Dendritic cell treated with granulocyte-macrophage colony-stimulating factor and Interleukin-4, amounts not matched to agents 40 ng/mL and 50 ng/mL, for 4 days (primary cell): ENCODE measurements around the gene EMSY.

ENCODE experiments used
- H3K27ac Mint-ChIP-seq: one replicate; pipeline ENCODE4 v1.8.0; 2022; ENCODE audit warnings: mild to moderate bottlenecking, mixed read lengths
- H3K27me3 Mint-ChIP-seq: one replicate; pipeline ENCODE4 v1.8.0; 2022; ENCODE audit warnings: mild to moderate bottlenecking, mixed read lengths
- H3K36me3 Mint-ChIP-seq: one replicate; pipeline ENCODE4 v1.8.0; 2022; ENCODE audit warnings: low read depth, mixed read lengths
- H3K4me1 Mint-ChIP-seq: one replicate; pipeline ENCODE4 v1.8.0; 2022; ENCODE audit warnings: low read depth, mixed read lengths
- H3K4me3 Mint-ChIP-seq: one replicate; pipeline ENCODE4 v1.8.0; 2022; ENCODE audit warnings: mild to moderate bottlenecking, moderate library complexity, mixed read lengths
- H3K9me3 Mint-ChIP-seq: one replicate; pipeline ENCODE4 v1.8.0; 2022; ENCODE audit warnings: mixed read lengths
- intact Hi-C: fragments of 100-400 bp; cut with micrococcal nuclease; formaldehyde crosslinking; loops from one replicate; pipeline ENCODE4 v1.15.0; 2022

The EMSY gene

DNA sequence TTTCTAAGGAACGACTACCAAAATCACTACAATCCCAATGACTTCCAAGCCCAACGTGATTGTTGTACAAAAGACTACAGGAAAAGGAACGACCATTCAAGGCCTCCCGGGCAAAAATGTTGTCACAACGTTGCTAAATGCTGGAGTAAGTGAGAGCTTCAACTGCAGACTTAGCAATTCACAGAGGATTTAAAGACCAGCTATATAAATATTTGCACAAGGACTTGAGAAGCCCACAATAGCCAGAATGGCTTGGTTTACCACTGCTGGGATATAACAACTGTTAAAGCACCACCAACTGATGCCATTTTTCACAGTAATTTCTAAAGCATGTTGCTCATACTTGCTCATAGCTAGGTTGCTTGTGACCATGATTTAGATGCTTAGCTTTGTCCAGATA, 78.3 kb downstream of the EMSY start:
- H3K27me3 Mint-ChIP-seq = no peaks in the 10 kb centered on the region

DNA sequence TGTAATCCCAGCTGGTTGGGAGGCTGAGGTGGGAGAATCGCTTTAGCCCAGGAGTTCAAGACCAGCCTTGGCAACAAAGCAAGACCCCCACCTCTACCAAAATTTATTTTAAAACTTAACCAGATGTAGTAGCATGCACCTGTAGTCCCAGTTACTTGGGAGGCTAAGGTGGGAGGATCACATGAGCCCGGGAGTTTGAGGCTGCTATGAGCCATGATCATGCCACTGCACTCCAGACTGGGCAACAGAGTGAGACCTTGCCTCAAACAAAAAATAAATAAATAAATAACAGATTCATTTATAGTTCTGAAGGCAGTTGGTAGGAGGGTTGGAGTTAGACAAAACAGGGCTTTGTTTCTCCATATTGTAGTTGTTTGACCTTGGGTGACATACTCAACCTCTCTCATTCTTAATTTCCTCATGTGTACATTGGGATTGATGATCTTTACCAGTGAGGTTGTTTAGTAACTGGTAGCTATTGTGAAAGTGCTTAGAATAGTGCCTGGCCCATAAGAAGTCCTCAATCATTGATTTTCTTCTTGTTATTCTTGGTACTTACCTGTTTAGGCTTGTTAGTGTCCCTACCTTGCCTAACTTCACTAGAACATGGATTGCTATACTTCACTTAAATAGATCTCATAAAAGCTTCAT, 79.1 kb downstream of the EMSY start:
- Mint-ChIP-seq H3K36me3 (peaks cover 53% of the 10 kb centered on the region), H3K4me3 (no peak overlapping the region), H3K9me3 (no peaks in the 10 kb centered on the region), H3K4me1 (no peaks in the 10 kb centered on the region), H3K27ac (no peak overlapping the region), H3K27me3 (no peaks in the 10 kb centered on the region)
- intact Hi-C loops = no loop called here

More for the DNA sequence above, 78.3 kb downstream of the EMSY start:
- Mint-ChIP-seq H3K4me1 (no peaks in the 10 kb centered on the region), H3K27ac (no peak overlapping the region), H3K4me3 (no peak overlapping the region), H3K36me3 (peaks cover 47% of the 10 kb centered on the region), H3K9me3 (no peaks in the 10 kb centered on the region)
- intact Hi-C loops = no loop called here

DNA sequence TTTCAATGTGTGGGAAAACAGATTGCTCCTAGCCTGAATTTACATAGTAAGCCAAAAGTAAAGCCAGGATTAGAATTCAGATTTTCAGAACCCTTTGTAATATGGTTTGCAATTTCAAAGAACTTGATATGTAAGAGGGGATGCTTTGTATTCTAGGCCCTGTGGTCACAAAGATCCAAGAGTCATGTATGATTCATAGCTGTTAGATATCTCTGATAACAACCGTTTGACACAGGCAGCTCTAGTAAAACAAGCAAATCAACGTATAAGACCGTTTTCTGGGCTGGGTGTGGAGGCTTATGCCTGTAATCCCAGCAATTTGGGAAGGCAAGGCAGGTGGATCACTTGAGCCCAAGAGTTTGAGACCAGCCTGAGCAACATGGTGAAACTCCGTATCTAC, 79.6 kb downstream of the EMSY start:
- Mint-ChIP-seq H3K4me3 (no peak overlapping the region), H3K27ac (no peak overlapping the region), H3K4me1 (no peaks in the 10 kb centered on the region), H3K36me3 (peaks cover 53% of the 10 kb centered on the region), H3K27me3 (no peaks in the 10 kb centered on the region), H3K9me3 (no peaks in the 10 kb centered on the region)
- intact Hi-C loops = no loop called here

DNA sequence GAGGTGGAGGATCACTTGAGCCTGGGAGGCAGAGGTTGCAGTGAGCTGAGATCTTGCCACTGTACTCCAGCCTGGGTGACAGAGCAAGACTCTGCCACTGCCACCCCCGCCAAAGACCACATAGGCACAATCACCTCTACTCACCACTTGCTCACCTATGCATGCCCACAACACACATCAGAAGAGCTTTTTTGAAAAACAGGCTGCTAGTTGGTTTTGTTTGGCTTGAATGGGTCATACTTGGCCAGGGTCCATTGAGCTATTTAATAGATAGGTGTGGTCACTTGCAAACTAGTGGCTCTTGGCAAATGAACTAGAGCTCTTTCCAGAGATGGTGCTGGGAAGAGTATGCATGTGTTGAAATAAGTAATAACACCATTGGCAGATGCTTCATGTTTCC, 80.1 kb downstream of the EMSY start:
- no peaks in the 10 kb centered on the region for H3K4me1 Mint-ChIP-seq
- intact Hi-C loops = no loop called here

DNA sequence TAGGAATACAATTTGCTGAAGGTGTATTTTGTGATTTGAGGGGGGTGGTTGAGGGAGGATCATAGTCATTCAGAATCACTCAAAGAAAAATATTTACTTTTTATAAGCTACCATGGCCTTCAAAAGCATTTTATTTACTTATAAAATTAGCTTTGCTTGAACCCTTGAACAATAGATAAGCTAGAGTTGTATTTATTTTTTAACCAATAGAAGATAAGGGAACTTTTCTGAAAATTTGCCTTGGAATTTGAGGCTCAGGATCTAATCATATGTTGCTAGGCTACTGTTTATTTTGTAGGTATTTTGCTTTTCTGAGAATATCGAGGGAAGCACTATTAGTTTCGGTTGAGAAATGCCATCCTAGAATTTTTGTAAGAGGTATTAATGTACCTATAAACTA, 82.1 kb downstream of the EMSY start:
- H3K4me3 Mint-ChIP-seq = no peak overlapping the region
- no peaks in the 10 kb centered on the region for H3K4me1 Mint-ChIP-seq
- H3K36me3 Mint-ChIP-seq = peaks cover 65% of the 10 kb centered on the region
- no peak overlapping the region for H3K27ac Mint-ChIP-seq
- intact Hi-C loops = no loop called here
- no peaks in the 10 kb centered on the region for H3K9me3 Mint-ChIP-seq
- H3K27me3 Mint-ChIP-seq = no peaks in the 10 kb centered on the region

More for the DNA sequence above, 80.1 kb downstream of the EMSY start:
- Mint-ChIP-seq H3K9me3 (no peaks in the 10 kb centered on the region), H3K27me3 (no peaks in the 10 kb centered on the region), H3K27ac (no peak overlapping the region), H3K4me3 (no peak overlapping the region), H3K36me3 (peaks cover 57% of the 10 kb centered on the region)

DNA sequence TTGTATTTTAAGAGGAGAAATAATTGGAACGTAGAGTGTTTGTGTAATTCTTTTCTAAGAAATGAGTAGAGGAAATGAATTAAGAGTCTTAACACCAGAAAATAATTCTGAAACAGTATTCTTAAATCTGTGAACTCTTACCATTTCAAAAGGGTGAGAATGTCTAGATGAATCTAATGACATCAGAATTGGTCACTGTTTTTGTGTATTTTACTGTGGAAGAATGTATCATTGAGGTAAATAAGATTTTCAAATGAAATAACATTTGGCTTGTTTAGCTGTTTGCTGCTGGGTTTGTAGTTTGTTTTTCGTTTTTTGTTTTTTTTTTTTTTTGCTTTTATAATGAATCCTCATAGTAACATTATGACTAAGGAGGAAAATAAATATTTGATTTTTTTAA, 97.6 kb downstream of the EMSY start:
- H3K27ac Mint-ChIP-seq = no peak overlapping the region

DNA sequence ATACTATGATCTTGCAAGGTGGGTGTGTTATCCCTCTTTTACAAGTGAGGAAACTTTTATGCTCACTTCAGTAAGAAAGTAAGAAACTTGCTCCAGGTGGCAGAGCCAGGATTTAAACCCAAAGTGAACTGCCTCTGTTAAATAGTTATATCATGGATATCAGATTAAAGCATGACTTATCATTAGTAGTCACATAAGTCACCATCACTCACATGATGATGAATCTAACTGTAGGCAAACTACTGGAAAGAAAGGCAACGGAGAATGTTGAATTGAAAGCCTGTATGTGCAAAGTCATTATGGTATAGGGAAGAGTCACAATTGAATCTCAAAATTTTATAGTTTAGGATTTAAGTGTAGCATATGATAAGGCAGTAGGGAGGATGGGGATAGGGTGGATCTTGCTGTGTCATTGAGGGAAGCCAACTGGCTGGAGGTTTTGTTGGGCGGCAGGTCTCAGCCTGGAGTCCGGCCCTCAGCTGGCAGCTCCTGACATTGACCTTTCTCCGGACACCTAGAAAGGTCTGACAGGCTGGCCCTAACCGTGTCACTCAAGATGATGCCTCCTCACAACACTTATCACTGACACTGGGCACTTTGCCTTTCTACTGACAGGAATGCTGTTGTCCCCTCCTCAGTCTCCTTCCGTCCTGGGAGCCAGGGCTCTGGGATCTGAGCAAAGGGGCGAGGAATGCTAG, 98.3 kb downstream of the EMSY start:
- H3K4me3 Mint-ChIP-seq = no peak overlapping the region
- H3K4me1 Mint-ChIP-seq = no peaks in the 10 kb centered on the region
- no peaks in the 10 kb centered on the region for H3K9me3 Mint-ChIP-seq
- no peak overlapping the region for H3K27ac Mint-ChIP-seq
- H3K27me3 Mint-ChIP-seq = no peaks in the 10 kb centered on the region
- peaks cover 60% of the 10 kb centered on the region for H3K36me3 Mint-ChIP-seq
- intact Hi-C loops = no loop called here

More for the DNA sequence above, 97.6 kb downstream of the EMSY start:
- Mint-ChIP-seq H3K9me3 (no peaks in the 10 kb centered on the region), H3K4me1 (no peaks in the 10 kb centered on the region), H3K4me3 (no peak overlapping the region), H3K36me3 (peaks cover 67% of the 10 kb centered on the region), H3K27me3 (no peaks in the 10 kb centered on the region)
- intact Hi-C loops = no loop called here

DNA sequence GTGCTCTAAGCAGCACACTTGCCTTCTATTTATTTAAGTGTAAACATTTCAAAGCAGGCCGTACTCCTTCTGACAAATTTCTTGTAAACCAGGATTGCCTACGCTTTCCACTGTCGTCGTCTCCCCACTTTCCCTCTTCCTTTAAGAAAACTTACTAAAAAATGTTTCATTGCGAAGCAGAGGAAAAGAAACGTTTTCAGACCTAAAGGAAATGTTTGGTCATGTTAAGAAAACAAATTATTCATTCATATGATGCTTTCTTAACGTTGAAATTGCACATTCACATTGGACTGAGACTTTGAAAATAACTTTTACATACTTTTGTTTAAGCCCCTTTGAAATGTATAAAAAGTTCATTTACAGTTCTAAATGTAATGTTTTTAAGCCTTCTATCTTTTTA, 106.0 kb downstream of the EMSY start:
- intact Hi-C loops = loop anchor here (5.0 kb wide), 1 partner anchor 132 kb away; no protein-coding TSS in a partner anchor
- no peaks in the 10 kb centered on the region for H3K4me1 Mint-ChIP-seq
- no peak overlapping the region for H3K27ac Mint-ChIP-seq

DNA sequence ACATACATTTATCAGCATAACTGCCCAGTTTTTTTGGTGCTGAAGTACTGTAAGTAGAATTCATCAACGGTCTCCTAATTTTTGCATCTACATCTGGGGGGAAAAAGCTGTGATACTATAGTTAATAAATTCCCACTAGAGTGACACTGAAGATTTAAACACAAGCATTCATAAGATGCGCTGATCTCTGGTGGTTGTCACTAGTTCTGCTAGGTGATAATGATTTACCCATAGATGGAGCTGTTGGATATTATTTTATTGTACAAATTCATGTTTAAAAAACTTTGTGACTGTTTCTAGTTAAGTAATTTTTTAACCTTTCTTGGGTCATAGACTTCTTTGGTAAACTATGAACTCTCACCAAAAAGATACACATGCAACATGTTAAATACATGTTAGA, 106.6 kb downstream of the EMSY start:
- intact Hi-C loops = loop anchor here (5.0 kb wide), 1 partner anchor 131 kb away; no protein-coding TSS in a partner anchor
- Mint-ChIP-seq H3K27me3 (no peaks in the 10 kb centered on the region), H3K4me1 (no peaks in the 10 kb centered on the region)

More for the DNA sequence above, 106.0 kb downstream of the EMSY start:
- no peaks in the 10 kb centered on the region for H3K9me3 Mint-ChIP-seq
- no peaks in the 10 kb centered on the region for H3K27me3 Mint-ChIP-seq
- no peak overlapping the region for H3K4me3 Mint-ChIP-seq
- peaks cover 30% of the 10 kb centered on the region for H3K36me3 Mint-ChIP-seq

DNA sequence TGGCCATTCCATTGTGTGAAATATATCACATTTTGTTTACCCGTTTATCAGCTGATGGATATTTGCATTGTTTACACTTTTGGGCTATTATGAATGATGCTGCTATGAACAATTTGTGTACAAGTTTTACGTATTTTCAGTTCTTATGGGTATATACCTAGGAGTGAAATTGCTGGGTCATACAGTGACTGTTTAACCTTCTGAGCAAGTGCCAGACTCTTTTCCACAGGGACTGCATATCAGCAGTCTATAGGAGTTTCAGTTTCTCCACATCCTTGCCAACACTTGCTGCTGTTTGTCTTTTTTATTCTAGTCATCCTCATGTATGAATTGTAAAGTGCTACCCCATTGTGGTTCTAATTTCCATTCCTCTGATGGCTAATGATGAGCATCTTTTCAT, 108.2 kb downstream of the EMSY start:
- H3K27me3 Mint-ChIP-seq = peaks cover 3% of the 10 kb centered on the region
- peaks cover 23% of the 10 kb centered on the region for H3K36me3 Mint-ChIP-seq
- H3K4me3 Mint-ChIP-seq = no peak overlapping the region
- no peaks in the 10 kb centered on the region for H3K4me1 Mint-ChIP-seq
- no peaks in the 10 kb centered on the region for H3K9me3 Mint-ChIP-seq
- no peak overlapping the region for H3K27ac Mint-ChIP-seq
- intact Hi-C loops = loop anchor here (5.0 kb wide), 1 partner anchor 129 kb away; no protein-coding TSS in a partner anchor

More for the DNA sequence above, 106.6 kb downstream of the EMSY start:
- H3K27ac Mint-ChIP-seq = no peak overlapping the region
- H3K4me3 Mint-ChIP-seq = no peak overlapping the region
- peaks cover 24% of the 10 kb centered on the region for H3K36me3 Mint-ChIP-seq
- no peaks in the 10 kb centered on the region for H3K9me3 Mint-ChIP-seq

DNA sequence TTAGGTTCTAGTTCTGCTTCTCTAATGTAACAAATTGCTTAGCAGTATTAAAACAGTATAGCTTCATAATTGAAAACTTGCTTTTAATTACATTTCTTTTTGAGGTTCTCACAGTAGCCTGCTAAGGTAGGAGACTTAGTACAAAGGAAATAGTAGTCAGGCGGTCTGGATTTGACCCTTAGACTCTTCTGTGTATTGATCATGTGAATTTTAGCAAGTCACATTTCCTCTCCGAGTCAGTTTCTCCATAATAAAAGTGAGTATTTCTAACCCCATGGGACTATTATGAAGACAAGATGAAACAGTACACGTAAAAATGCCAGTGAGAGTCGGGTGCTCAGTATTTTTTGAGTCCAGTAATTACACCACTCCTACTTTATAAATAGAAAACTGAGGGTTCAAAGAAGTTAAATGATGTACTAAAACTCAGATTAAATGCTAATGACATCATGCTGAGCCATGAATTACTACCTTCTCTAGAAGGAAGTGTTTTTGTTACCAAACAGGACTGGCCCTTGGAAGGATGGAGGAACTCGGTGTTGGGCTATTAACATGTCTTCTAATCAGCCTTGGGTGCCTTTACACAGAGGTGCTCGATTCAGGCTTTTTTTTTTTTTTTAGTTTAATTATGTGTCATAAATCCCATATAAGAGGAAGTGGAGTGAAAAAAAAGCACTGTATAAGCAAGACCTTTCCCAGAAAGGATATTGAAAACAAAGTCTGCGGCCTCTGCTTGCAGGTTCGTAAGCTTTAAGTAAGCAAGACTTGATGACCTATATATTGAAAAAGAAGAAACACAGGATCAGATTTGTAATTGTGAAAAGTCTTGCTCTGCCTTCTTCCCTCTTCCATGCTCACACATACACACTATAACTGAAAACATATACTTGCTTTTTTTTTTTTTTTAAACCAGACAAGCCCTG, 109.0 kb downstream of the EMSY start:
- H3K4me1 Mint-ChIP-seq = peaks cover 4% of the 10 kb centered on the region
- no peak overlapping the region for H3K4me3 Mint-ChIP-seq
- intact Hi-C loops = loop anchor here (5.0 kb wide), 1 partner anchor 128 kb away; no protein-coding TSS in a partner anchor
- peaks cover 9% of the 10 kb centered on the region for H3K27me3 Mint-ChIP-seq
- H3K9me3 Mint-ChIP-seq = no peaks in the 10 kb centered on the region
- no peak overlapping the region for H3K27ac Mint-ChIP-seq
- H3K36me3 Mint-ChIP-seq = peaks cover 21% of the 10 kb centered on the region

DNA sequence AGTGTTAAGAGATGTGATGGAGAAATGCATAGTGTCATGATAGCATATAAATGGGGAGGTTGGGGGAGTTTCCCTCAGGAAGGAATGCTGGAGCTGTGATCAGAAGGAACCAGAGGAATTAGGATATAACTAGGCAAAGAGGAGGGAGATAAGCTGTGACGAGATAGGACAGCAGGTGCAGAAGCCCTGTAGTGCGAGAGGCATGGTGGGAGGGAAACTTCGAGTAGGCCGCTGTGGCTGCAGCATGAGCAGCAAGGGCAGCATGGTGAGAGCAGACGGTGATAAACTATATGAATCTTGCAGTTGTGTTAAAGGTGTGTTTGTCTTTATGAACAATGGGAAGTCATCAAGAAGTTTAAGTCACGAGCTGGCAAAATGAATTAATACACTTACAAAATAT, 109.9 kb downstream of the EMSY start:
- Mint-ChIP-seq H3K36me3 (peaks cover 12% of the 10 kb centered on the region), H3K4me1 (peaks cover 7% of the 10 kb centered on the region), H3K9me3 (no peaks in the 10 kb centered on the region), H3K27me3 (peaks cover 12% of the 10 kb centered on the region), H3K4me3 (no peak overlapping the region), H3K27ac (no peak overlapping the region)
- intact Hi-C loops = loop anchor here (5.0 kb wide), 1 partner anchor 128 kb away; no protein-coding TSS in a partner anchor

DNA sequence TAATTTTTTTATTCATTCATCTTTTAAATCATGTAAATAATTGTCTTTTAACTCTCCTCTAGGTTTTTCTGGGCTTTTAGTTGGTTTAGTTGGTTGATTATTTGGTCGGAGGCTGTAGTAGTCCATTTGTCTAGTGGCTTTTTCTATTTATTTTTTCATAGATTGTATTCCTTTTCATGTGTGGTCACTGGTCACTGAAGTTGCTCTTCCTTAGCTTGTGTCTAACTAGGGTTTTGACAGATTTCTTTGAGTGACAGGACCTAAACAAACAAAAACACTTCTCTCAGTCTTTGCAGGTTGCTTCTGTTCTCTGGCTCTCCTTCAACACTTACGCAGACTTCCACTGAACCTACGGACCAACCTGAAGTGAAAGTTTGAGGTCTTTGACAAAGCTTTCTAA, 112.6 kb downstream of the EMSY start:
- Mint-ChIP-seq H3K9me3 (no peaks in the 10 kb centered on the region), H3K27me3 (peaks cover 15% of the 10 kb centered on the region), H3K4me1 (peaks cover 7% of the 10 kb centered on the region), H3K4me3 (no peak overlapping the region), H3K36me3 (no peaks in the 10 kb centered on the region), H3K27ac (no peak overlapping the region)
- intact Hi-C loops = no loop called here

DNA sequence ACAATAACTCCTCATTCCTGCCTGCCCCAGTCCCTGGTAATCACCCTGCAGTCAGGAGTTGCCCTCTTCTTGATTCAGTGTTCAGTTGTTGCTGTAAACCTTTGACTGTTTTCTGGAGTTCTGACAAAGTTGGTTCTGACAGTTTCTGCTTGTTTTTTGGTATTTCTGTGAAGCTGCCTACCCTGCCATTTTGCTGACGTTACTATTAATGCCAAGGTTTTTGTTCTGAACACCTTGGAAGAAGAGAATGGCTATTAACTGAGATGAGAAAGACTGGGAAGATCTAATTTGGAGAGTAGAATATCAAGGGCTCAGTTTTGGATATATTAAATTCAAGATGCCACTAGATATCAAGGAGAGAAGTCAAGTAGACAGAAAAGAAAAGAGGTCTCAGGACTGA, 113.7 kb downstream of the EMSY start:
- Mint-ChIP-seq H3K9me3 (no peaks in the 10 kb centered on the region), H3K36me3 (no peaks in the 10 kb centered on the region), H3K4me3 (no peak overlapping the region), H3K27ac (no peak overlapping the region), H3K4me1 (peaks cover 7% of the 10 kb centered on the region), H3K27me3 (peaks cover 15% of the 10 kb centered on the region)
- intact Hi-C loops = no loop called here
